AG04450 (cell line): ENCODE measurements around the gene PDE2A. TPM values are rescaled to one million over a fixed set of nuclear protein-coding genes. Genes with fewer than 3 reads are reported as not detected.

Source experiments
- CTCF ChIA-PET: fragments of 300-600, 350-600 bp; formaldehyde crosslinking; extraction: SDS; loops from one replicate; lab custom pipeline; 2022; ENCODE audit warnings: antibody characterized with exemption, inconsistent platforms; lab: Charles Lee
- POLR2A ChIA-PET: fragments of 350-600 bp; formaldehyde crosslinking; extraction: SDS; loops from one replicate; lab custom pipeline; 2021; ENCODE audit warnings: antibody characterized with exemption, inconsistent platforms; lab: Yijun Ruan, JAX
- DNase-seq: peaks from one replicate; pipeline ENCODE4 v3.0.0-alpha.2; 2011; ENCODE audit warnings: low read depth, low spot score
- H3K27ac ChIP-seq: one replicate; pipeline ENCODE4 v1.5.1; 2012; ENCODE audit warnings: low read depth, low read length, control low read depth
- H3K27me3 ChIP-seq: one replicate; pipeline ENCODE4 v1.6.0; 2012; ENCODE audit warnings: low read length; ENCODE audit not compliant: control insufficient read depth, insufficient read depth
- H3K4me3 ChIP-seq: 2 replicates; pipeline ENCODE4 v1.5.1; 2011; ENCODE audit warnings: mild to moderate bottlenecking, low read depth, low read length, control low read depth
- H3K9me3 ChIP-seq: 2 replicates; pipeline ENCODE4 v1.5.1; 2012; ENCODE audit warnings: low read length; ENCODE audit not compliant: control insufficient read depth, insufficient read depth
- polyA plus RNA-seq: library from polyadenylated mRNA; depleted of rRNA; stranded (reverse); fragments of >200 nt; gene quantifications from 2 replicates; pipeline ENCODE4 v1.2.3, GENCODE V29; 2011
- TF ChIP-seq, protein P1 (sequence below): IDR thresholded peaks from 2 replicates; pipeline ENCODE4 v1.5.1; 2011; ENCODE audit warnings: low read depth, low read length, control low read depth, inconsistent platforms

PDE2A gene
- polyA plus RNA-seq, 1 experiment: 0.02 TPM

GRCh38 chr11:72705442-72706365, 31.5 kb upstream of the PDE2A start:
- Histone ChIP-seq H3K4me3 (no peak overlapping the region), H3K27me3 (no peaks in the 10 kb centered on the region), H3K9me3 (no peaks in the 10 kb centered on the region; the same call in 1 of the 2 replicates), H3K27ac (no peak overlapping the region)
- ChIA-PET CTCF (no interaction called here), POLR2A (interaction anchor here (0.5 kb wide), 1 partner anchor 783 kb away, joined by 4 read pairs; no protein-coding TSS in a partner anchor)
- DNase-seq: no peak
- TF ChIP-seq, protein P1, sequence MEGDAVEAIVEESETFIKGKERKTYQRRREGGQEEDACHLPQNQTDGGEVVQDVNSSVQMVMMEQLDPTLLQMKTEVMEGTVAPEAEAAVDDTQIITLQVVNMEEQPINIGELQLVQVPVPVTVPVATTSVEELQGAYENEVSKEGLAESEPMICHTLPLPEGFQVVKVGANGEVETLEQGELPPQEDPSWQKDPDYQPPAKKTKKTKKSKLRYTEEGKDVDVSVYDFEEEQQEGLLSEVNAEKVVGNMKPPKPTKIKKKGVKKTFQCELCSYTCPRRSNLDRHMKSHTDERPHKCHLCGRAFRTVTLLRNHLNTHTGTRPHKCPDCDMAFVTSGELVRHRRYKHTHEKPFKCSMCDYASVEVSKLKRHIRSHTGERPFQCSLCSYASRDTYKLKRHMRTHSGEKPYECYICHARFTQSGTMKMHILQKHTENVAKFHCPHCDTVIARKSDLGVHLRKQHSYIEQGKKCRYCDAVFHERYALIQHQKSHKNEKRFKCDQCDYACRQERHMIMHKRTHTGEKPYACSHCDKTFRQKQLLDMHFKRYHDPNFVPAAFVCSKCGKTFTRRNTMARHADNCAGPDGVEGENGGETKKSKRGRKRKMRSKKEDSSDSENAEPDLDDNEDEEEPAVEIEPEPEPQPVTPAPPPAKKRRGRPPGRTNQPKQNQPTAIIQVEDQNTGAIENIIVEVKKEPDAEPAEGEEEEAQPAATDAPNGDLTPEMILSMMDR: no peak

- POLR2A ChIA-PET: no interaction called here
- CTCF ChIA-PET: interaction anchor here (2.5 kb wide), 1 partner anchor 22 kb away, joined by 8 read pairs; no protein-coding TSS in a partner anchor
These were observed 30.6 kb upstream of the PDE2A start for GRCh38 chr11:72704783-72705265.

DNA sequence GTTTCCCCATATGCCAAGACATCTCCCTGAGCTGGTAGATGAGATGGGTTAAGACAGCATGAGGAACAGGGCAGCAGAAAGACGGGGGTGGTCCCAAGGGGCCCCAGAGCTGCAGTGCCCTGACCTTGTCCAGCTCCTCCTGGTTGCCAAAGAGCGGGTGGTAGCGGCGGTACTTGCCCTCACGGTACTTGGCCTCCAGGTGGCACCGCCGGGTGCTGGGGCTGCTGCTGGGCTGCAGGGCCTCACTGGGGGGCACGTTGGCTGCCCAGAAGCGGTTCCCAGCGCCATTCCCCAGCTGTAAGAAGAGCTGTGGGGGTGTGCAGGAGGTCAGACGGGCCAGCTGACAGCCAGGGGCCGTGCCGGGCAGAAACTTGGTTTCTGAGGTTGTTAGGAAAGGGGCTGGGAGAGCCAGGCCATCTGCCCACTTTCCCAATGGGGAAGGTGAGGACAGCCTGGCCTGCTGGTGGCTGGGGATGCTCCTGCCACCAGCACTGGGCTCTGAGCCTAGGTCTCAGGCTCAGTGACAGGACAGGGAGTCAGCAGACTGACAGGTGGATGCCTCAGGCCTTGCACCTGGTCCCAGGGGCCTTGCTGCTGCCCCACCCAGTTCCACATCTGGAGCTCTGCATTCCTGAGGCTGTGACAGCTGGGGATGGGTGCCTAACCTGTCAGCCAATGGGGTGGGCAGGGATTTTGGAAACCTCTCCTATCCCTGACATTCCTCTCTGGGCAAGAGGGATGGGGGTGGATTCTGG, 30.0 kb upstream of the PDE2A start:
- Histone ChIP-seq H3K9me3 (no peaks in the 10 kb centered on the region; the same call in 1 of the 2 replicates), H3K4me3 (no peak overlapping the region), H3K27ac (no peak overlapping the region), H3K27me3 (no peaks in the 10 kb centered on the region)
- TF ChIP-seq, protein P1: peak; percentile 12; the same call in 1 of the 2 replicates
- ChIA-PET POLR2A (no interaction called here), CTCF (interaction anchor here (0.6 to 2.5 kb wide), 5 partner anchors 19 to 472 kb away, joined by 3 to 8 read pairs (median 4); no protein-coding TSS in a partner anchor)
- no peak for DNase-seq

More at GRCh38 chr11:72704783-72705265, 30.6 kb upstream of the PDE2A start:
- Histone ChIP-seq H3K4me3 (no peak overlapping the region), H3K9me3 (no peaks in the 10 kb centered on the region; the same call in 1 of the 2 replicates), H3K27me3 (no peaks in the 10 kb centered on the region), H3K27ac (no peak overlapping the region)
- TF ChIP-seq, protein P1: no peak
- DNase-seq: no peak

GRCh38 chr11:72703267-72704008, 29.2 kb upstream of the PDE2A start:
- Histone ChIP-seq H3K4me3 (no peak overlapping the region), H3K27ac (no peak overlapping the region), H3K9me3 (no peaks in the 10 kb centered on the region; the same call in 1 of the 2 replicates), H3K27me3 (no peaks in the 10 kb centered on the region)
- CTCF ChIA-PET: interaction anchor here (0.6 to 2.5 kb wide), 6 partner anchors 18 to 473 kb away, joined by 3 to 8 read pairs (median 4); no protein-coding TSS in a partner anchor
- POLR2A ChIA-PET: interaction anchor here (1.0 kb wide), 1 partner anchor 26 kb away, joined by 3 read pairs; no protein-coding TSS in a partner anchor
- TF ChIP-seq, protein P1: no peak
- DNase-seq: no peak
